Vagina (tissue), 2 donors: ENCODE measurements around the gene FADS3.

ENCODE experiments used
- POLR2AphosphoS5 ChIP-seq, 2 donors: sonication (generic); formaldehyde crosslinking; IDR thresholded peaks; one replicate each; pipeline ENCODE4 v1.9.0; 2017; ENCODE audit warnings: antibody characterized with exemption in 2 of 2, mild to moderate bottlenecking in 2 of 2, low read depth in 1 of 2; ENCODE audit not compliant: insufficient read depth in 1 of 2
- TF ChIP-seq, protein P1 (sequence below), 3 experiments: fragments of 450-650 bp in 2 of 3; fragments of 200-600 bp in 1 of 3; sonication (generic) in 1 of 3; IDR thresholded peaks; one replicate each; pipeline ENCODE4 v1.5.1; 2017 to 2019; ENCODE audit warnings: antibody characterized with exemption in 3 of 3, mild to moderate bottlenecking in 2 of 3, moderate library complexity in 2 of 3

DNA sequence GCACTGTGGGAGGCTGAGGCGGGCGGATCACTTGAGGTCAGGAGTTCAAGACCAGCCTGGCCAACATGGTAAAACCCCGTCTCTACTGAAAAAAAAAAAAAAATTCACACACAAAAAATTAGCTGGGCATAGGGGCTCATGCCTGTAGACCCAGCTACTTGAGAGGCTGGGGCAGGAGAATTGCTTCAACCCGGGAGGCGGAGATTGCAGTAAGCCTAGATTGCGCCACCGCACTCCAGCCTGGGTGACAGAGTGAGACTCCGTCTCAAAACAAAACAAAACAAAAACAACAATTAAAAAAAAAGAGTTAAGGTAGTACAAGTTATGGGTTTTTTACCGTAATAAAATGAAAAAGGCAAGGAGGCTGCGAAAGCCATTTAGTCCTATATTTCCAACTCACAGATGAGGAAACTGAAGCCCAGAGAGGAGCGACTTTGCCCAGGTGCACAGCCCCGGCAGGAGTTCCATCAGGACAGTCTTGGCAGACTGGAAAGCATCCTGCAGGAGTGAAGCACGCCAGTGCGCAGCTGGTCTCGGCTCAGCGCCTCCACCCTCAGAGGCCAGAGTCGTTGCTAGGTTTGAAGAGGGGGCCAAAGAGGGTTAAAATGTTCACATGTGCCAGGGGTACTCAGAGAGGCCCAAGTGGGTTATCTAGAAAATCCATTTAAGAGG lies 3.8 kb upstream of the FADS3 start:
- TF ChIP-seq, protein P1, sequence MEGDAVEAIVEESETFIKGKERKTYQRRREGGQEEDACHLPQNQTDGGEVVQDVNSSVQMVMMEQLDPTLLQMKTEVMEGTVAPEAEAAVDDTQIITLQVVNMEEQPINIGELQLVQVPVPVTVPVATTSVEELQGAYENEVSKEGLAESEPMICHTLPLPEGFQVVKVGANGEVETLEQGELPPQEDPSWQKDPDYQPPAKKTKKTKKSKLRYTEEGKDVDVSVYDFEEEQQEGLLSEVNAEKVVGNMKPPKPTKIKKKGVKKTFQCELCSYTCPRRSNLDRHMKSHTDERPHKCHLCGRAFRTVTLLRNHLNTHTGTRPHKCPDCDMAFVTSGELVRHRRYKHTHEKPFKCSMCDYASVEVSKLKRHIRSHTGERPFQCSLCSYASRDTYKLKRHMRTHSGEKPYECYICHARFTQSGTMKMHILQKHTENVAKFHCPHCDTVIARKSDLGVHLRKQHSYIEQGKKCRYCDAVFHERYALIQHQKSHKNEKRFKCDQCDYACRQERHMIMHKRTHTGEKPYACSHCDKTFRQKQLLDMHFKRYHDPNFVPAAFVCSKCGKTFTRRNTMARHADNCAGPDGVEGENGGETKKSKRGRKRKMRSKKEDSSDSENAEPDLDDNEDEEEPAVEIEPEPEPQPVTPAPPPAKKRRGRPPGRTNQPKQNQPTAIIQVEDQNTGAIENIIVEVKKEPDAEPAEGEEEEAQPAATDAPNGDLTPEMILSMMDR (IDR thresholded peaks at IDR 0.05), result no peak
- TF ChIP-seq POLR2AphosphoS5 (IDR thresholded peaks at IDR 0.05; ENCODE audit: insufficient read depth in 1 of 2, low read depth in 1 of 2), result no peak
